ENCODE results near the gene PTGDS. TPM values are rescaled to one million over a fixed set of nuclear protein-coding genes. Genes with fewer than 3 reads are reported as not detected.

Gene PTGDS
- total and polyA plus RNA-seq, 2 donors (not counting 1 experiment from before 2014, with no cell fraction given) = 0.13 TPM; not detected in 1

DNA sequence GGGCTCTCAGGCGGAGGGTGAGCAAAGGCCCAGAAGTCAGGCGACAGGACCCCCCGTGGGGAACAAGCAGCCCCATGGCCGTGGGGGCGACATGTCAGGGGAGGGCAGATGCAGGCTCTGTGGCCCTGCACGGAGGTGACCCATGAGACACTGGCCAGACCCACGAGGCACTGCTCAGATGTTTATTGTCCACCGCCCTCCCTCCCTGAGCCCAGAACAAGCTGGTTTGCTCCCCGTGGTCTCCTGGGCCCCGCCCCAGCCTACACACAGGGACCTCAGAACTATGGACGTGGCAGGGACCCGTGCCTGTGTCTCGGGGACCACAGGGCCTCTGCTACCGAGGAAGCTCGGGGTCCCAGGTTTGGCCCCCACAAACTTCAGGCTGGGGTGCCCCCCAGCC, 52.7 kb downstream of the PTGDS start:
- peaks cover 11% of the 10 kb centered on the region for H4K20me1 ChIP-seq (ENCODE audit: control insufficient read depth, insufficient read depth, low read length, poor library complexity, severe bottlenecking)
- H3K4me2 ChIP-seq (replicated peaks; ENCODE audit: low read depth, low read length, poor library complexity, severe bottlenecking) = peak overlapping the region; percentile 100
- no peaks in the 10 kb centered on the region for H3K36me3 ChIP-seq (replicated peaks in 1 of 2; ENCODE audit: control extremely low read depth in 1 of 2, control insufficient read depth in 1 of 2, extremely low read depth in 1 of 2, insufficient read depth in 2 of 2, low read length in 1 of 2)
- intact Hi-C loops (cut with micrococcal nuclease) = loop anchor here (5.0 kb wide), 1 partner anchor 42 kb away; the partner anchor contains the start of gene SAPCD2
- POLR2A ChIA-PET = interaction anchor here (0.6 to 3.0 kb wide), 10 partner anchors 9 to 284 kb away, joined by 3 to 19 read pairs (median 3); partner anchors contain the start of genes CLIC3 and PAXX
- H3K4me1 ChIP-seq (ENCODE audit: control insufficient read depth in 2 of 2, insufficient read depth in 2 of 2, low read length in 2 of 2) = peaks cover 68 to 85% of the 10 kb centered on the region in 2 donors
- no peaks in the 10 kb centered on the region for H3K9me3 Mint-ChIP-seq (ENCODE audit: insufficient read depth)
- CTCF ChIA-PET = interaction anchor here (0.7 to 5.9 kb wide), 37 partner anchors 8 to 264 kb away, joined by 3 to 49 read pairs (median 5); partner anchors contain the start of genes AJM1, C8G, CLIC3 and CYSRT1
- peak overlapping the region in 4 of 5 experiments; percentile 31 to 77 (median 65) for H3K4me3 ChIP-seq (ENCODE audit: control extremely low read depth in 1 of 5, extremely low read depth in 1 of 5, insufficient read depth in 1 of 5, low read depth in 2 of 5, low read length in 4 of 5)
- H3K79me2 ChIP-seq (ENCODE audit: control insufficient read depth, insufficient read depth, low read length) = peaks cover 12% of the 10 kb centered on the region
- H3K4me3 Mint-ChIP-seq = peak overlapping the region; percentile 90
- ATAC-seq (ENCODE audit: low read depth) (no peak), DNase-seq (no peak)
- H3K9me3 ChIP-seq (ENCODE audit: control extremely low read depth in 1 of 3, control insufficient read depth in 2 of 3, insufficient read depth in 1 of 3, low read length in 2 of 3) = peaks cover 0 to 7% (median 0%) of the 10 kb centered on the region in 3 donors
- 33% methylated on average over 12 of the region's 15 CpGs for WGBS (ENCODE audit: insufficient coverage)
- peak overlapping the region; percentile 70 for H3K9ac ChIP-seq (ENCODE audit: low read length)
- peak overlapping the region; percentile 29 to 71 for H3K27ac ChIP-seq (ENCODE audit: low read length in 2 of 2)
- H3K27me3 ChIP-seq (replicated peaks in 1 of 4; ENCODE audit: control extremely low read depth in 1 of 4, control insufficient read depth in 3 of 4, insufficient read depth in 4 of 4, low read length in 3 of 4) = no peaks in the 10 kb centered on the region
- peak overlapping the region; percentile 54 for H2AFZ ChIP-seq (ENCODE audit: insufficient read depth, low read depth, low read length, poor library complexity, severe bottlenecking)
- no peak for TF ChIP-seq EZH2 (IDR thresholded peaks at IDR 0.05; ENCODE audit: borderline replicate concordance, insufficient read depth, low read depth, low read length, poor library complexity, severe bottlenecking)
- TF ChIP-seq, protein P1, sequence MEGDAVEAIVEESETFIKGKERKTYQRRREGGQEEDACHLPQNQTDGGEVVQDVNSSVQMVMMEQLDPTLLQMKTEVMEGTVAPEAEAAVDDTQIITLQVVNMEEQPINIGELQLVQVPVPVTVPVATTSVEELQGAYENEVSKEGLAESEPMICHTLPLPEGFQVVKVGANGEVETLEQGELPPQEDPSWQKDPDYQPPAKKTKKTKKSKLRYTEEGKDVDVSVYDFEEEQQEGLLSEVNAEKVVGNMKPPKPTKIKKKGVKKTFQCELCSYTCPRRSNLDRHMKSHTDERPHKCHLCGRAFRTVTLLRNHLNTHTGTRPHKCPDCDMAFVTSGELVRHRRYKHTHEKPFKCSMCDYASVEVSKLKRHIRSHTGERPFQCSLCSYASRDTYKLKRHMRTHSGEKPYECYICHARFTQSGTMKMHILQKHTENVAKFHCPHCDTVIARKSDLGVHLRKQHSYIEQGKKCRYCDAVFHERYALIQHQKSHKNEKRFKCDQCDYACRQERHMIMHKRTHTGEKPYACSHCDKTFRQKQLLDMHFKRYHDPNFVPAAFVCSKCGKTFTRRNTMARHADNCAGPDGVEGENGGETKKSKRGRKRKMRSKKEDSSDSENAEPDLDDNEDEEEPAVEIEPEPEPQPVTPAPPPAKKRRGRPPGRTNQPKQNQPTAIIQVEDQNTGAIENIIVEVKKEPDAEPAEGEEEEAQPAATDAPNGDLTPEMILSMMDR (IDR thresholded peaks at IDR 0.05) = no peak
- peak overlapping the region; percentile 92 for H3K27ac Mint-ChIP-seq
- H3K27me3 Mint-ChIP-seq = no peaks in the 10 kb centered on the region
- peaks cover 73% of the 10 kb centered on the region for H3K4me1 Mint-ChIP-seq

All from B cell (primary cell).